HT-29 (cell line): ENCODE data around the gene MIDN. TPM values are rescaled to one million over a fixed set of nuclear protein-coding genes. Genes with fewer than 3 reads are reported as not detected.
"Not testable (repeated sequence)": the region's sequence is repeated elsewhere in the genome, so short reads cannot be mapped to it uniquely, and the experiment has no call there.

ENCODE experiments used
- DNase-seq: peaks from one replicate; pipeline ENCODE4 v3.0.0-alpha.2; 2015; ENCODE audit warnings: low spot score
- total RNA-seq: library from RNA; depleted of rRNA; stranded (reverse); fragments of >200 nt; shearing (Covaris generic); gene quantifications from 2 replicates; pipeline ENCODE4 v1.2.3, GENCODE V29; 2014; rRNA removed

MIDN gene
- 32.5 and 38.6 TPM in 2 replicates for total RNA-seq

DNA sequence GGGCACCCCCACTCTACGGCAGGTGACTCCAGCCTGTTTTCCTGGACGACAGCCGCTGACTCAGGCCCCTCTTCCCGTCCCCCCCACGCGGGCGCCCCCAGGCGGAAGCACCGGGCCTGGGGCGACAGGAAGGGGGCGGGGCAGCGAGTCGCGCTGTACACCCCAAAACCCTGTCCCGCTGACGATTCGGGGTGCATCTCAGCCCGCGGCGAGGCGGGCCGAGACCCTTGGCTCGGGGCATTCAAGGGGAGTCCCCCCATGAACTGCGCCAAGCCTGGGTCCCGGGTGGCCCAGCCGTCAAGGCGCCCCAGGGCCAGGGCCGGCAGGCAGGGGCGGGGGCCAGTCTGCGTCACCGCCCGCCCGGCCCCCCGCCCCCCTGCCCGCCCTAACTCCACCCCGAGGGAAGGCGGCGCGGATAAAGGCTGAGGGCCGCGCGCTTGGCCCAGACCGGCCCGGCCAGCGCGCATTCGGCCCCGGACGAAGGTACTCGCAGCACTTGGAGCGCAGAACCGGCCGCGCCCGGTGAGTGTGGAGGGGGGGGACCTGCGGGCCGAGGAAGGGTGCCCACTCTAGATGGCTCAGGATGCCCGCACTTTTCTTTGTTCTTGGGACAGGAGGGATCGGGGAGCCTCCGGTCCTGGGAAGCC lies at the start of gene MIDN:
Gene MIDN (plus strand): TSS at position 445 of the 647 bp plus-strand sequence. CDS start 1,714 bp downstream, outside the sequence.
- DNase-seq = peak; percentile 80

GRCh38 chr19:1199531-1199930 lies 48.9 kb upstream of the MIDN start:
- no peak for DNase-seq

DNA sequence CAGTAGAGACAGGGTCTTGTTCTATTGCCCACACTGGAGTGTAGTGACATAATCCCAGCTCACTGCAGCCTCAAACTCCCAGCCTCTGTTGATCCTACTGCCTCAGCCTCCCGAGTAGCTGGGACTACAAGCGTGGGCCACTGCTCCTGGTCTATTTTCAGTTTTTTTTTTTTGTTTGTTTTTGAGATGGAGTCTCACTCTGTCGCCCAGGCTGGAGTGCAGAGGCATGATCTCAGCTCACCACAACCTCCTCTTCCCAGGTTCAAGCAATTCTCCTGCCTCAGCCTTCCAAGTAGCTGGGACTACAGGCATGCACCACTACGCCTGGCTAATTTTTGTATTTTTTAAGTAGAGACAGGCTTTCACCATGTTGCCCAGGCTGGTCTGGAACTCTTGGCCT lies 47.8 kb upstream of the MIDN start:
- not testable (repeated sequence) for DNase-seq

DNA sequence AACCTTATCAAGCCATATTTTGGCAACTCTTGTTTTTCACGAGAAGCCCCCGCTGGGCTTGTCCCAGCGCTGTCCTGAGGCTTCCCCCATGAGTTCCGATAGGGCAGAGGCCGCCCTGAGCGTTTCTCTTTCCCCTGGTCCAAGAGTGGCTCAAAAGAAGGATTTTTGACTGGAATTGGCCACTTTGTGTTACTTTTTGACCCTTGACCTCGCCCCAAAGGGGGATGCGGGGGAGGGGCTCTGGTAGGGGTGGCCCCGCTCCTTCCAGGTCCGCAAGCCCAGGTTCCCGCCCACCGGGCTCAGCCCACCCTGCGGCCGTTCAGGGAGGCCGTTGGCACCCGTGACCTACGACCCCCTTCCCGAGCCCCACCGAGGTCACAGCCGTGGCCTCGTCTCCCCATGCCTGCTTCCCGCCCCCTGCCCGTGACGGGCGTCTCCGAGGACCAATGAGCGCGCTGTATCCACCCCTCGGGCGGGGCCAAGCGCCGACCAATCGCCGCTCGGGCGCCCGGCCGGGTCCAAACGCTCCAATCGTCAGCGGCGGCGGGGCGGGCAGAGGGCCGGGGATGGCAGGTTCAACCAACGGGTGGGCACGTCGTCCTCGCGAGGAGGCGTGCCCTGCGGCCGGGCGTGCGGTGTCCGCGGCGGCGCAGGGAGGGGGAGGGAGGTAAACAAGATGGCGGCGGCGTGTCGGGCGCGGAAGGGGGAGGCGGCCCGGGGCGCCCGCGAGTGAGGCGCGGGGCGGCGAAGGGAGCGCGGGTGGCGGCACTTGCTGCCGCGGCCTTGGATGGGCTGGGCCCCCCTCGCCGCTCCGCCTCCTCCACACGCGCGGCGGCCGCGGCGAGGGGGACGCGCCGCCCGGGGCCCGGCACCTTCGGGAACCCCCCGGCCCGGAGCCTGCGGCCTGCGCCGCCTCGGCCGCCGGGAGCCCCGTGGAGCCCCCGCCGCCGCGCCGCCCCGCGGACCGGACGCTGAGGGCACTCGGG lies 43.0 kb upstream of the MIDN start, which contains the start of gene STK11:
Gene STK11 (plus strand): TSS at position 665 of the 986 bp plus-strand sequence. CDS start 1,136 bp downstream, outside the sequence.
- peak; percentile 92 for DNase-seq

GRCh38 chr19:1206150-1206863 lies 42.1 kb upstream of the MIDN start:
- DNase-seq = no peak

GRCh38 chr19:1206864-1207450 lies 41.4 kb upstream of the MIDN start:
- peak; percentile 47 for DNase-seq

- DNase-seq = not testable (repeated sequence)
Measured at GRCh38 chr19:1208830-1209229, 39.6 kb upstream of the MIDN start.

GRCh38 chr19:1210227-1210538 lies 38.2 kb upstream of the MIDN start:
- no peak for DNase-seq

GRCh38 chr19:1211494-1212234 lies 36.7 kb upstream of the MIDN start:
- DNase-seq = no peak

- no peak for DNase-seq
Measured at GRCh38 chr19:1213391-1214286, 34.7 kb upstream of the MIDN start.

DNA sequence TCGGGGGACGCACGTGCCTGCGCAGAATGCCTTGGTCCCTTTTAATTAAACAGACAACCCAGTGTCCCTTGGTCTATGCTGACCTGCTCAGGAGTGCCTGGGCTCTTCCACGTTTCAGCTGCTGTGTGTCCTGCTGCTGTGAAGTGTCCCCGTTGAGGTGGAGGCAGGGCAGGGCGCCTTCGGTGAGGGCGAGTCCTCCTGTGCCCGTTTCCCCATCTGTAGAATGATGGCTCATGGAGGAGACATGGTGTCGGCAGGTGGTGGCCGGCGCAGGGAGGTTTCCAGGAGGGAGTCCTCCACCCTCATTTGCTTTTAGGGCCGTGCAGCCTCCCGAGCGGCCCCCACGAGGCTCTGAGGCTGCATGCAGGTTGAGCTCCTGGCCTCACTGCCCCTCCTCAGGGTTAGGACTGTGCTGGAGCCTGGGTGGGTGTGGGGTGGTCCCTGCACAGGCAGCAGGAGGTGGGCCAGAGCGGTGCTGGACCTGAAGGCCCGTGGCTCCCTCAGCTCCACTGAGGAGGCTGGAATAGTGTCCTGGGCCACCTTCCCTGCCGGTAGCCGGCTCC lies 34.0 kb upstream of the MIDN start:
- DNase-seq = no peak

DNA sequence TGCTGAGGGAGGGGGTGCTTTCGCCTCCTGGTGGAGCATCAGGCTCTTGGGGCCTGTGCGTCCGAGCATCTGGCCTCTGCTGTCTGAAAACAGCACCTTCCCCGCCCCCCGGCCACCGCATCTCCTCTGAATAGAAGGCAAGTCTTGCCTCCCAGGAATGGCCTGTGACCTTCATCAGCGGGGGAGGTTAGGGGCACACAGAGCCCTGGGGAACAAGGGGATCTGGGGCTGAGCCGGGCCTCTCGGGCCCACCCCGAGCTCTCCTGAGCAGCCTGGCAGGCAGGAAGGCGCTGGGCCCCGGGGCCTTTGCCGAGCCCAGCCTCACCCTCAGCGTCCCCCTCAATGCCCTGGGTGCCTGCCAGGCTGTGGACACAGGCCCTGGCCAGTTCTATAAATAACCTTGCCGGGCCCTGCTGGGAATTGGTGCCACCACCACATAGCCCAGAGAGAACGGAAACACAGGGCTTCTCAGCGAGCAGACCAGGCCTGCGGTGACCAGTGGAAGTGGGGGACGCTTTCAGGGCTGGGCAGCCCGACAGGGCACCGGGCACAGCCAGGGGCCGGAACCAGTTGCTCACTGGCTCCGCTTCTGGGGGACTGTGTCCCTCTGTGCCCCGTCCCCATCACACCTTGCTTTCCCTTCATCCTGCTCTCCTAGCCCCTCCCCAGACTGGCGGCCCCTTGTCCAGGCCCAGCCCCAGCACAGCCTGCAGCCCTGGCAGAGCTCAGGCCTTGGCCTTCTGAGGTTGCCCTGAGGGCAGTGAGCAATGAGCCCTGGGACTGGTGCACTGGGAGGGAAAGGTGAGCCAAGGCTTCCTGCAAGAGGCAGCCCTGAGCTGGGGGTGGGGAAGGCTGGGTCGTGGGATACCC lies 33.3 kb upstream of the MIDN start:
- DNase-seq = no peak

- DNase-seq = no peak
Measured at GRCh38 chr19:1216756-1217155, 31.6 kb upstream of the MIDN start.

GRCh38 chr19:1217366-1217765 lies 31.0 kb upstream of the MIDN start:
- no peak for DNase-seq

GRCh38 chr19:1218751-1219567 lies 29.4 kb upstream of the MIDN start:
- no peak for DNase-seq

GRCh38 chr19:1219786-1220476 lies 28.5 kb upstream of the MIDN start:
- no peak for DNase-seq

- no peak for DNase-seq
Measured at GRCh38 chr19:1220477-1220930, 27.9 kb upstream of the MIDN start.
